Aorta (tissue), 5 donors: Measurements from ENCODE around the gene NCKAP5L. TPM values are rescaled to one million over a fixed set of nuclear protein-coding genes. Genes with fewer than 3 reads are reported as not detected.
A peak's percentile ranks its signal among the peaks of the same experiment; 100 is the strongest.

ENCODE experiments used
- ATAC-seq: fragments of 200-7000 bp; cut with Tn5 transposase; one replicate; pipeline ENCODE4 v1.9.1; 2022; ENCODE audit warnings: moderate library complexity; ENCODE audit not compliant: low FRiP score
- DNase-seq, 2 donors: peaks; one replicate each; pipeline ENCODE4 v3.0.0-alpha.2; 2020
- H3K27ac ChIP-seq, 2 donors: one replicate each; pipeline ENCODE4 v1.5.1; 2013; ENCODE audit warnings: low read length in 2 of 2, mild to moderate bottlenecking in 2 of 2, moderate library complexity in 2 of 2, control low read depth in 1 of 2, inconsistent platforms in 1 of 2, low read depth in 1 of 2
- H3K27me3 ChIP-seq, 2 donors: one replicate each; pipeline ENCODE4 v1.6.1; 2013; ENCODE audit warnings: control low read depth in 1 of 2, low read length in 1 of 2, mild to moderate bottlenecking in 1 of 2, moderate library complexity in 1 of 2; ENCODE audit not compliant: insufficient read depth in 2 of 2, control insufficient read depth in 1 of 2
- H3K36me3 ChIP-seq, 2 donors: one replicate each; pipeline ENCODE4 v1.6.1; 2013; ENCODE audit warnings: control low read depth in 1 of 2, low read length in 1 of 2, mild to moderate bottlenecking in 1 of 2; ENCODE audit not compliant: insufficient read depth in 2 of 2, control insufficient read depth in 1 of 2
- H3K4me1 ChIP-seq, 2 donors: one replicate each; pipeline ENCODE4 v1.6.1; 2013; ENCODE audit warnings: low read length in 2 of 2, control low read depth in 1 of 2, mild to moderate bottlenecking in 1 of 2, moderate library complexity in 1 of 2; ENCODE audit not compliant: insufficient read depth in 2 of 2, control insufficient read depth in 1 of 2
- H3K4me3 ChIP-seq, 2 donors: one replicate each; pipeline ENCODE4 v1.5.1; 2013; ENCODE audit warnings: low read length in 2 of 2, control low read depth in 1 of 2, mild to moderate bottlenecking in 1 of 2
- H3K9me3 ChIP-seq: one replicate; pipeline ENCODE4 v1.6.1; 2013; ENCODE audit warnings: mild to moderate bottlenecking, low read length; ENCODE audit not compliant: control insufficient read depth
- WGBS, 2 donors: extraction: QIAGEN DNeasy Blood & Tissue Kit; methylation state at CpG; one replicate each; pipeline ENCODE4 v1.1.7; 2013; 5-methylcytosine and 5-hydroxymethylcytosine counted together
- intact Hi-C, 2 donors: fragments of 100-400 bp; cut with DNase I; formaldehyde crosslinking; loops; one replicate each; pipeline versions ENCODE4 v1.14.2 to v1.15.0; 2022
- polyA plus RNA-seq, 2 donors: library from polyadenylated mRNA; stranded (reverse); fragments of 200-250 nt; gene quantifications; one replicate each; pipeline ENCODE4 v1.2.3, GENCODE V29; 2013
- total RNA-seq, 2 donors: library from RNA; stranded (reverse); fragmentation: NEBNext Ultra II Directional; extraction: Animal tissue kit (Norgen Biotek cat#: 25700); gene quantifications; one replicate each; pipeline ENCODE4 v1.2.1, GENCODE V29; 2021
- donor health status: healthy with polysubstance abuse.
- donor health status: Bipolar disorder and iron deficiency.
- donor health status: DM: no; HTN: no; CAD: no.
- donor health status: DM: no; HTN: no; CAD: no.
- donor health status: DM: yes; HTN: yes; CAD: no.

Gene NCKAP5L
- total and polyA plus RNA-seq, 4 donors, result 3.5 to 38.7 (median 18.5) TPM

- DNase-seq (peak in 1 of 2 donors; percentile 36), ATAC-seq (no peak)
- 38 to 40% methylated on average over 8 to 9 of the region's 9 CpGs for WGBS, 2 donors
- no peaks in the 10 kb centered on the region for H3K9me3 ChIP-seq
- no peak overlapping the region for H3K4me3 ChIP-seq
- no peak overlapping the region for H3K27ac ChIP-seq
- peaks cover 0 to 2% of the 10 kb centered on the region in 2 donors for H3K4me1 ChIP-seq
- no peaks in the 10 kb centered on the region for H3K27me3 ChIP-seq
- H3K36me3 ChIP-seq, result no peaks in the 10 kb centered on the region
- intact Hi-C loops, result no loop called here
Observed at GRCh38 chr12:49809906-49810389, 18.3 kb downstream of the NCKAP5L start.

- intact Hi-C loops, result no loop called here
- DNase-seq (peak; percentile 56 to 76), ATAC-seq (peak; percentile 69)
- no peaks in the 10 kb centered on the region for H3K27me3 ChIP-seq
- H3K9me3 ChIP-seq, result no peaks in the 10 kb centered on the region
- no peak overlapping the region for H3K4me3 ChIP-seq
- peaks cover 0 to 2% of the 10 kb centered on the region in 2 donors for H3K4me1 ChIP-seq
- peak overlapping the region in 1 of 2 donors; percentile 53 for H3K27ac ChIP-seq
- WGBS, 2 donors, result 20 to 26% methylated on average over 4 of the region's 4 CpGs
- peaks cover 0 to 2% of the 10 kb centered on the region in 2 donors for H3K36me3 ChIP-seq
Observed at GRCh38 chr12:49809381-49809905, 18.8 kb downstream of the NCKAP5L start.

GRCh38 chr12:49808686-49809380, 19.4 kb downstream of the NCKAP5L start:
- peak in 1 of 2 donors; percentile 78 for DNase-seq
- Histone ChIP-seq H3K4me3 (no peak overlapping the region), H3K4me1 (peaks cover 0 to 2% of the 10 kb centered on the region in 2 donors), H3K27ac (peak overlapping the region in 1 of 2 donors; percentile 53), H3K9me3 (no peaks in the 10 kb centered on the region), H3K36me3 (peaks cover 0 to 2% of the 10 kb centered on the region in 2 donors), H3K27me3 (no peaks in the 10 kb centered on the region)
- ATAC-seq, result peak; percentile 67
- intact Hi-C loops, result no loop called here
- WGBS, 2 donors, result 10 to 18% methylated on average over 14 of the region's 14 CpGs

GRCh38 chr12:49807991-49808580, 20.1 kb downstream of the NCKAP5L start:
- intact Hi-C loops, result no loop called here
- Histone ChIP-seq H3K27ac (no peak overlapping the region), H3K27me3 (no peaks in the 10 kb centered on the region), H3K9me3 (no peaks in the 10 kb centered on the region), H3K4me3 (no peak overlapping the region), H3K4me1 (peaks cover 0 to 2% of the 10 kb centered on the region in 2 donors), H3K36me3 (peaks cover 0 to 2% of the 10 kb centered on the region in 2 donors)
- DNase-seq, result peak in 1 of 2 donors; percentile 61
- no peak for ATAC-seq
- WGBS, 2 donors, result 66 to 71% methylated on average over 12 of the region's 12 CpGs

- Histone ChIP-seq H3K27me3 (no peaks in the 10 kb centered on the region), H3K36me3 (peaks cover 0 to 5% of the 10 kb centered on the region in 2 donors), H3K4me1 (peaks cover 0 to 2% of the 10 kb centered on the region in 2 donors), H3K9me3 (no peaks in the 10 kb centered on the region), H3K27ac (no peak overlapping the region), H3K4me3 (no peak overlapping the region)
- DNase-seq (peak in 1 of 2 donors; percentile 52), ATAC-seq (no peak)
- intact Hi-C loops, result no loop called here
- WGBS, 2 donors, result 86 to 91% methylated on average over 7 of the region's 7 CpGs
Observed at GRCh38 chr12:49806877-49807276, 21.3 kb downstream of the NCKAP5L start.

- no peak for ATAC-seq
- Histone ChIP-seq H3K4me3 (no peak overlapping the region), H3K4me1 (peaks cover 0 to 2% of the 10 kb centered on the region in 2 donors), H3K36me3 (peaks cover 0 to 5% of the 10 kb centered on the region in 2 donors), H3K9me3 (no peaks in the 10 kb centered on the region), H3K27ac (no peak overlapping the region), H3K27me3 (no peaks in the 10 kb centered on the region)
- no peak for DNase-seq
- 86 to 88% methylated on average over 7 of the region's 7 CpGs for WGBS, 2 donors
- intact Hi-C loops, result no loop called here
Observed at GRCh38 chr12:49806321-49806813, 21.8 kb downstream of the NCKAP5L start.

GRCh38 chr12:49805409-49805808, 22.8 kb downstream of the NCKAP5L start:
- H3K4me3 ChIP-seq, result no peak overlapping the region
- peaks cover 0 to 2% of the 10 kb centered on the region in 2 donors for H3K4me1 ChIP-seq
- ATAC-seq, result no peak
- no peak overlapping the region for H3K27ac ChIP-seq
- peaks cover 0 to 5% of the 10 kb centered on the region in 2 donors for H3K36me3 ChIP-seq
- intact Hi-C loops, result no loop called here
- no peaks in the 10 kb centered on the region for H3K27me3 ChIP-seq
- 85 to 87% methylated on average over 5 of the region's 5 CpGs for WGBS, 2 donors
- DNase-seq, result no peak
- no peaks in the 10 kb centered on the region for H3K9me3 ChIP-seq

GRCh38 chr12:49804821-49805220, 23.4 kb downstream of the NCKAP5L start:
- WGBS, 2 donors, result 92 to 94% methylated on average over 10 of the region's 10 CpGs
- peak in 1 of 2 donors; percentile 60 for DNase-seq
- intact Hi-C loops, result no loop called here
- no peaks in the 10 kb centered on the region for H3K9me3 ChIP-seq
- no peaks in the 10 kb centered on the region for H3K4me1 ChIP-seq
- no peak overlapping the region for H3K4me3 ChIP-seq
- ATAC-seq, result no peak
- H3K36me3 ChIP-seq, result peaks cover 0 to 7% of the 10 kb centered on the region in 2 donors
- H3K27me3 ChIP-seq, result no peaks in the 10 kb centered on the region
- no peak overlapping the region for H3K27ac ChIP-seq
